Choroid plexus epithelial cell (primary cell): ENCODE measurements around the gene PALD1.
A peak's percentile ranks its signal among the peaks of the same experiment; 100 is the strongest.

Experiments used
- DNase-seq: peaks from one replicate; pipeline ENCODE4 v3.0.0-alpha.2; 2010; ENCODE audit warnings: low read depth
- H3K4me3 ChIP-seq: 2 replicates; pipeline ENCODE4 v1.5.1; 2011; ENCODE audit warnings: low read depth, mild to moderate bottlenecking, control low read depth, low read length, moderate library complexity
- CTCF ChIP-seq: conservative IDR thresholded peaks from 2 replicates; pipeline ENCODE4 v1.5.1; 2011; ENCODE audit warnings: low read depth, mild to moderate bottlenecking, control low read depth, inconsistent platforms, low read length, moderate library complexity

PALD1 gene

DNA sequence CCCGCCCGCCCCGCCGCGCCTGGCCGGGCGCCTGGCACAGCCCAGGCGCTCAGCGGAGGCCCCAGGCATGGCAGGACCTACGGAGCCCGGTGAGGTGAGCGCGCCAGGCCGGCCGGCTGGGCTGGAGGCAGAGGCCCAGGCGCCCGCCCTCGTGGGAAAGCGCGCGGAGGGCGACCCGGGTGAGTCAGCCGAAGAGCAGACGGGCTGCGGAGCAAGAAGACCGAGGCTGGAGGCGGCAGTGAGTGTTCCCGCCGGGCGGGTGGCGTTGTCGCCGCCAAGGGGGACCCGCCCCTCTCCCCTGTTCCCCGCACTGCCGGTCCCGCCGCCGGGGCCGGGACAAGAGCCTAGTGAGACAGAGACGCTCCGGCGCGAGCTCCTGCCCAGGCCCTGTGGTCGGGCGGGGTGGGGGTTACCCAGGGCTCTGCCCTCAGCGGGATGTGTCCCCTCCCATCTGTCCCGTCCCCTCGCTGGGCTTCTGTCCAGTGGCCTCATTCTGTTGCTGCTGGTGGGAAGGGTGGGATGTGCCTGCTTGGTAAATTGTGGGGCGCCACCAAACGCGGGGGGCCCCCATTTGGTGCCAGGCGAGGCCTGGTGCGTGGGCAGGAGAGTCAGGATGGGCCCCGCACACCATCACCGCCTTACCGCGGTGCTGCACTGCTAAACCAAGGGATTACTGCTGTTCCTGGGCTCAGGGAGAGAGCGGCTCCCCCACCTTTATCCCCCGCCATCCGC lies 20.1 kb upstream of the PALD1 start:
- peak overlapping the region; percentile 34 for H3K4me3 ChIP-seq
- no peak for TF ChIP-seq CTCF
- peak; percentile 79 for DNase-seq

DNA sequence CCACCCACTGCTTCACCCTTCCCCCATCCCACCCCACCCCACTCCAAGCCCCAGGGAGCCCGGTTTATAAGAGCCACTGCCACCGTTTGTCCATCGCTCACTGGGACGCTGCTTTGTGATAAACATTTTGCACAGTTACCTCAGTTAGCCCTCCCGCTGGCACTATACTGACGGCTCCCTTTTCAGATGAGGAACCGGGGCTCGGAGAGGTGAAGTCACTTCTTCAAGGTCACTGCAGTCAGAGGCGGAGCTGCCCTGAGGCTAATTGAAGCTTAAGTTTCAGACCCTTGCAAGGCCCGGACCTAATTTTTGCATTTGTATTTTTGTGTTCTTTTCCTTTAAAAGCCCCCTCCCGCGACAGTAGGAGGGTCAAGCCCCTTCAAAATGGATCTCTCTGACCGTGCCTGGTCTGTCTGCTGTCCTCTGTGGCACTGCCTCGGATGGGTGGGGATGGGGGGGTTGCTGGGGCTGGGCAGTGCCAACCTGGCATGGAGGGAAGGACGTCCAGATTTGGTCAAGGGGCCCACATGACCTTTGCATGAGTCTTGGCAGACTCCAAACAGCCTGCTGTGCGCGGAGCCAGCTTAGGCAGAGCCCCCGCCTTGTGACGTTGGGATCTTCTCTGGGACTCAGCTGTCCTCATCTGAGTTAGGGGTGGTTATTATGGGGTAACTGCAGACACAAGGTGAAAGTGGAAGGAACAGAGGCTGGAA lies 19.4 kb upstream of the PALD1 start:
- DNase-seq: no peak
- TF ChIP-seq CTCF: no peak
- H3K4me3 ChIP-seq: no peak overlapping the region

GRCh38 chr10:70459774-70460490 lies 18.6 kb upstream of the PALD1 start:
- no peak for TF ChIP-seq CTCF
- no peak for DNase-seq
- H3K4me3 ChIP-seq: no peak overlapping the region

DNA sequence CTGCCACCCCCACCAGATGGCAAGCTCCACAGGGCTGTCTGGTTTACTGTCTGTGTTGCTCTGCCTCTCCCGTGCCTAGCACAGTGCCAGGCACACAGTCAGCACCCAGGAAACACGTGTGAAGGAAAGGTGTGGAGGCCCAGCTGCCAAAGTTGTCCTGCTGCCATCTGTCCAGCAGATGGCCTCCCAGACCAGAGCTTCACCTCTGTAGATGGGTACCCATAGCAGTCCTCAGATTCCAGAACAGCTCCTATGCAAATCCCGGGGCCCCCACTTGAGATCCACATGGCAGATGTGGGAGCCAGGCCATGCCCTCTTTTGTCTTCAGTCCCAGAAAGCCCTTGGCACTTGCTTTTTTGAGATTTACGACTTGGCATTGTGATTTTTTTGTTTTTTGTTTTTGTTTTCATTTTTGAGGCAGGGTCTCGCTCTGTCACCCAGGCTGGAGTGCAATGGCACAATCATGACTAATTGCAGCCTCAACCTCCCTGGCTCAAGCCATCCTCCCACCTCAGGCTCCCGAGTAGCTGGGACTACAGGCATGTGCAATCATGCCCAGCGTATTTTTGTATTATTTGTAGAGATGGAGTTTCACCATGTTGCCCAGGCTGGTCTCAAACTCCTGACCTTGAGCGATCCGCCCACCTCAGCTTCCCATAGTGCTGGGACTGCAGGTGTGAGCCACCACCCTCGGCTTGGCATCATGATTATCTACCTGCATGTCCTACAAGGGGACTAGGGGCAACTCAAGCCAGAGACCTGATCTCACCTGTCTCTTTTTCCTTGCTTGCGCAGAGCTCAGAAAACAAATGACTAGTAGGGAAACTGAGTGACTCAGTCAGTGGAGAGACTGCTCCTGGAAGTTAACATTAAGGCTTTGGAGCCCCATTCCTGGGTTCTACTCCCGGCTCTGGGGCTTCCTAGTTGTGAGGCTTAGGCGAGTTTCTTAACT lies 16.9 kb upstream of the PALD1 start:
- peak; percentile 73 for DNase-seq
- peak; percentile 92 for TF ChIP-seq CTCF
- no peak overlapping the region for H3K4me3 ChIP-seq

- TF ChIP-seq CTCF: no peak
- DNase-seq: no peak
- H3K4me3 ChIP-seq: no peak overlapping the region
Observed at GRCh38 chr10:70462349-70462984, 16.1 kb upstream of the PALD1 start.

DNA sequence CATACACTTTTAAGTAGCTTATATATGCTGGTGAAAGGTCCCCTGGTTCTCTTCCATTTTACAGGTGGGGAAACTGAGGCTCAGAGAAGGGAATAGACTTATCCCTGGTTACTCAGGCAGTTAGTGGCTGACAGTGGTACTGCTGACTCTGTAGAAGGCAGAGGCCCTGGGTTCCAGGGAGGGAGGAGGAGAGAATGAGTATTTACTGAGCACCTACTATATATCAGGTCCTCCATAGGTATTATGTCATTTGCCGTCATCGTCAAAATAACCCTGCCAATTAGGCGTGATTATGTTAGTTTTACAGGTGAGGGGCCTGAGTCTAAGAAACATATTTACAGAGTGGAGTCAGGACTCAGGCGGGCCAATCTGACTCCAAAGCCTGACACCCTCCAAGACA lies 13.3 kb upstream of the PALD1 start:
- H3K4me3 ChIP-seq: no peak overlapping the region
- no peak for TF ChIP-seq CTCF
- DNase-seq: no peak
